EH (cell line): ENCODE measurements around the gene AGBL1.

Experiments used
- DNase-seq: peaks from one replicate; pipeline ENCODE4 v3.0.0-alpha.2; 2015; ENCODE audit warnings: low read depth

AGBL1 gene

DNA sequence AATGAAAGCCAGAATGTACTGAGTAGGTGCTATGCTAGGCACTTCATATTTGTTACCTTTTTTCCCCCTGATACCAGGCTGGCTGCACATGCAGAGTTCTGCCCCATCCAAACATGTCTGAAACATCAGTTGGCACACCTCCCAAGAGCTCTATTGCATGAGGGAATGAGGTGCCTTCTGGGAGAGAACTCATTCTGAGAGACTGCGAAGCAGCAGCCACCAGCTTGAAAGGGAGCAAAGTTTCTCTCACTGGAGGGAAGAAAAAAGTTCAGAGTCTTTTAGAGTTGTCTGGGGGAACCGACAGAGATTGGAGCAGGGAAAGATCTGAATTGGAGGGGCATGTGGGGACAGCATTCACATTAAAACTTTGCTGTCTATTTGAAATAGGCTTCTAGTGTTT is 84.1 kb downstream of the AGBL1 start:
- no peak for DNase-seq

DNA sequence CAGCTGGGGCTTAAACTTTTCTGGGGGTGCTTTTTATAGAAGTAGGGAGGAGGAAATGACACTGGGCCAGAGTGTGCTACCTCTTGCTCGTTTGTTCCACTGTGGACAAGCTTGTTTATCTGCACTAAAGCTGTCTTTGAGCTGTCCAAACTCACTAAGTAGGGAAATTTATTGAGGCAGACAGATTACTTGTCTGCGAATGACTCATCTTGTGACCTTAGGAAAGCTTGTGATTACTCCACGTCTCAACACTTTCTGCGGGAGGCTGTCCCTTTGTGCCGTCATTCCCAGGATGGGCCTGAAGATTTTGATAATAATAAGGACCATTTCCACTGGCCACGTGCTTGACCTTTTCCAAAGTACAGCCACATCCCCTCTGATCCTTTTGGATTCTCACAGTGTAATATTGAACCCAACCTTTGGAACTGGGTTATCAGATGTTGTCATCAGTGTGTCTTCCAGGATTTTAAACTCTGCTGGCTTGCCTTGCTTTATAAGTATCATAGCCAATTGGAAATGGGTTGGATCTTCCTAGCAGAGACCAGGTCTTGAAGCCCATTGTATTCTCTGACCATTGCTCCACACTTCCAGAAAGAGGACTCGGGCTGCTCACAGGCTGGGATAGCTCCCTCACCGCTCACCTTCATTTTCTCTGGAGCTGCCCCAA is 84.7 kb downstream of the AGBL1 start:
- DNase-seq: no peak

DNA sequence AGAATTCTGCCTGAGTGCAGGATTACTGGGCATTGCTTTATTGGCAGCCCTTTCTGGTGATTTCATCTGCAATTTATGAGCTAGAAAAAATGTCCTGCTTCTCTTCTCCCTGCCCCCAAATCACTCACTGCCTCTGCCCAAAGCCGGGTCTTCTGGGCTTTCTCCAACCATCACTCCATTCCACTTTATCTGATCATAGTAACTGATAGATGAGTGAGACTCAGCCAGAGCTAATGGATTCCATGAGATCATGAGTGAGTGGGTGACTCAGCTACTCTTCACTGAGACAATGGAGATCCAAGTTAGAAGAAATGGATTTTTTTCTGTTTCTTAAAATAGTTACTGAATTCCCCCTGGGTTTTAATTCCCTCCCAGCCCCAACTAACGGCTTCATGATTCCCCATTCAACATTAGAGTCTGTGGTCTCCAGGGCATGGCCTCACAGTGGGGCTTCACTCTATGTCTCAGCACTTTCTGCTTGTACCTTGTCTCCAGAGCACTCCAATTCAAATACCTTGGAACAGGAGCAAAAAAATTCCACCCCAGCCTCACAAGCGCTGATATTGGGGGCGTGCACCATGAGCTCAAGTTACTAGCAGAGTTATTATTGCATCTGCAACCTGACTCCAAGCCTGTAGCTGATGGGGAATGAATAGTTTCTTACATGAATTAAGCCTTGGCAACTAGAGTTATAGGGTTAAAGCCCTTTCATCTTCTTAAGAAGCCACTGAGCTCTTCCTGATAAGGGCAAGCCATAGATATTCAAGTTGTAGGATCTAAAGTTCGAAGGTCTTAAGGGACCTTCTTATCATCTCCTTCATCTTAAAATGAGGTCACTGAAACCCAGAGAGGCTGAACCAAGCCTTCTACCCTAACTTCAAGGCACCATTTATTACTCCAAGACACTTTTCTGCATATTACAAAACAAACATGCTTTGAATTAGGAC is 85.9 kb downstream of the AGBL1 start:
- no peak for DNase-seq

- no peak for DNase-seq
These were observed 88.2 kb downstream of the AGBL1 start for GRCh38 chr15:86167841-86168240.

DNA sequence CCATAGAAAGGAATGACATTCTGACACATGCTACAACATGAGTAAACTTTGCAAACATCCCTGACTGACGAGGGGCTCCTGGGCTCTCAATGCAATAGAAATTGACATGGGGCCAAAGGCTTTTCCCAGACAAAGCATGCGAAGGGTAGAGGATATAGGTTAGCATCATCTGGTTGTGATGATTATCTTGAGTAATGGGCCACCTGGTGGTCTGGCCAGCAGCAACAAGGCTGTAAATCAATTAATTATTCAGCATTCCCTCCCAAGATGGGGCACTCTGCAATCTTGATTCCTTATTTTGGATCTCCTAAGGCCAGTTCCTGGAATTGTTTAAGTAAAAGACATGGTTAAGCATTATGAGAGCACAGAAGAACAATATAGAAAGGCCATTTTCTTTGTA is 99.2 kb downstream of the AGBL1 start:
- DNase-seq: no peak

DNA sequence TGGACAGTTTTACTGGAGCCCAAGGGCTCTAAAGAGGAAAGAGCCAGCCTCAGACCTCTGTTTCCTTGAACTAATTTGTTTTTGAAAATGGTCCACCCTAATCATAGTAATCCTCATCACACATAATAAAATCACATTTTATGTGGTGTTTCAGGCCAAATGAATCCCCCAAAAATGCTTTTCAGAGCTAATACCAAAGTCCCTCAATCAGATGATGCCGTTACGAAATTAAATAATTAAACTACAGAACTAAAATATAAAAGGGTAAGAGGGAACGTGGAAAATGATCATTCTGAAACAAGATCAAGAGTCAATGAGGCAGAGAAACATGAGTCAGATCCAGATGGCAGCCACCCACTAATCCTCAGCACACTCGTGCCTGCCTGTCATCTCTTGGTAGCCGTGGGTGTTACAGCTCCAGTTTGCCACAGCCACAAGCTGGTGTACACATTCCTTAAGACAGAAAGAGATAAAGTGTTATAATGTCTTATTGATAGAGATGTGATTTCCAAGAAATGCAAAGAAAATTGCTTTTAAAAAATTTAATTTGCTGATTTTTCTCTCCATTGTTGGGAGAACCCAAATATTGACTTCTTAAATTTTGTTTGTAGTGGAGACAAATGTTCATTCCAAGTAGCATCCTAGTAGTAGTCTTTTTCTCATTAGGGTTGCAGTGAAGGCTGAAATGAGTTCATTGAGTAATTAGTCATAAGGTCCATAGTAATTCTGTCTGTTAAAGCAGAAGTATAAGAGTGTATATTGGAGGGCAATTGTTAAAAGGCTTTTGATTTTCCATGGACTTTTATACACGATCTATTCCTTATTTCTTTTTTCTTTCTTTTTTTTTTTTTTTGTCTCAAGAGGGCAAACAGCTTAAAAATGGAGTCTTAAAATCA is 104.2 kb downstream of the AGBL1 start:
- no peak for DNase-seq

DNA sequence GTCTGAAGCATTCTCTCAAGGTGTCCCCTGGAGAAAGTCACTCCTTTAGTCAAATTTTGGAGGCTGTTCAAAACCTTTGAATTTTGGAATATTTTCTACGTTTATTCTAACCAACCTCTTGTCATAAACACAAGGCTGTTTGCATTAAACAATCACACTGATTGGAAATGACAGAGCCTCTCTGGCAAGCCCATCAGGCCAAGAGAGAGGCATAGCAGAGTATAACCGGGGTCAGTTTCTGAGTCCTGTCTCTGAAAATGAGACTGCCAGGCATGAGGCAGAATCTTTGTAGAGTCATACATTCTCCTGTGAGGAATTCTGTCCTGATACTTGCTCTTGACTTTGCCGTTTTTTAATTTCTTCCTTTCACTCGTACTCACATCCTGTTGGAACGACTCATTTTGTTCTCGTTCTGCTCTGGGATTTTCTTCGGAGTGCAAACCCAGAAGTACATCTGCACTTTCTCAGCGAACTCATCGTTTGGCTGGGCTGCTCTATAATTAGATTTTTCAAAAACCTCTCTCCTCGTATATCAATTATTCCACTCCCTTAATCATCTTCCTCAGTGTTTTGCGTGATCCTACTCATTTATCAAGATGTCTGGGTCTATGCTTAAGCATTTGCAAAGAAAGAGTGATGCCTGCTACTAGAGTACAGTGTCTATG is 114.2 kb downstream of the AGBL1 start:
- no peak for DNase-seq

DNA sequence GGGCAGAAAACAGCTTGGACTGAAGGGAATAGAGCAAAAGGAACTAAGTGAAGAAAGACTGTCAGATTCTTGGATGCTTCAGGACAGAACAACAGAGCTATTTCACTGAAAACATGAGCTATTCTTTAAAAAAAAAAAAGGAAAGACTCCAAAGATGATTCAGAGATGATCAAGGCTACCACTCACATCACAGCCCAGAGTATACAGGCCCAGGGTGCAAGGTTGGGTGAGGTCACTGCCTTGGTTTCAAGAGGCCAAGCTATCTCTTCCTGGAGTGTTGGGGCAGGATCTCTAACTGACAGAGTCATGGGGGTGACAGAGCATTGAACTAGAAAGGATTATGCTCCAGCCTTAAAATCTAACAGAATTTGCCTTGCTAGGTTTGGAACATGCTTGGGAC is 118.1 kb downstream of the AGBL1 start:
- no peak for DNase-seq

DNA sequence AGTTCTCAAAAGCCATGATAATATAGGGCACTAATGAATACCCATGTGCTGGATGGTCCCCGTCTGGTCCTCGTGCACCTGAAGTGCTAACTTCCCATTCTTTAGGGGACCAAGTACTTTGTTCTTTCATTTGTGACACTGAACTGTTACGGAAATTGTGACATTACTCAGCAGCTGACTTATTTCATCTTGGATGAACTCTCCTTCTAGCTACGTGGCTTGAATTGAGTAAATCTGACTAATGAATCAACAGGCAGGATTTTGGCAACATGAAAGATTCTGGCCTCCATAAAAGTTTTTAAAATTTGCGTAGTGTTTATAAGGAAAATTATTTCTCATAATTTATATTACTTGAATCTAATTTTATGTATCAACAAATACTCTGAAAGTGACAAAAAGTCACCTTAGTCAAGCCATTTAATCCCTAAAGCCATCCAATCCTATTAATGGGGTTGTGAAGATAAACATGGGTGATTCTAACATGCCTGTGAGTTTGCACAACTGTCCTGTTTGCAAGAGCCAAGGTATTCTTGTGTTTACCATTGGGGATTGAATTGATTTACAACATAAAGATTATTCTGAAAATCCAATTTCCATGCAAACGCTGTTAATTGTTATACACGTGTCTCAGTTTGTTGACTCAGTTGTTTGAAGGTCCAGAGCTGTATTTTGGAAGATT is 119.9 kb downstream of the AGBL1 start:
- DNase-seq: no peak

- no peak for DNase-seq
These were observed 121.8 kb downstream of the AGBL1 start for GRCh38 chr15:86201313-86202008.

- no peak for DNase-seq
These were observed 123.8 kb downstream of the AGBL1 start for GRCh38 chr15:86203462-86203861.

- DNase-seq: no peak
These were observed 125.4 kb downstream of the AGBL1 start for GRCh38 chr15:86205096-86205495.

GRCh38 chr15:86213420-86213819 is 133.7 kb downstream of the AGBL1 start:
- DNase-seq: no peak

DNA sequence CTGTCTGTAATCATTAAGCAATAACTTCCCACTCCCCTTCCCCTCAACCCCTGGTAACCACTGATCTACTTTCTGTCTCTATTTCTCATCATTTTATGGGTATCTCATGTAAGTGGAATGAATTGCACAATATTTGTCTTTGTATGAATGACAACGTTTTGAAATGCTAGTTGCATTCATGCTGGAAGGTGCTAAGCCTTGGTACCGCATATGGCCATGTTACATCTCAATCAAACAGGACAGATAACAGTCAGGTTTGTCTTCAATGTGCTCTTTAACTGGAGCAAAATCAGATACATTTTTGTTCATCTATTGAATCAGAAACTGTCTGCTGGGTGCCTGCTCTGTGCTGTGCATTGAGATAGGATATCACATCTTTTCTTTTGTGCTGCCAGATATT is 134.2 kb downstream of the AGBL1 start:
- no peak for DNase-seq

DNA sequence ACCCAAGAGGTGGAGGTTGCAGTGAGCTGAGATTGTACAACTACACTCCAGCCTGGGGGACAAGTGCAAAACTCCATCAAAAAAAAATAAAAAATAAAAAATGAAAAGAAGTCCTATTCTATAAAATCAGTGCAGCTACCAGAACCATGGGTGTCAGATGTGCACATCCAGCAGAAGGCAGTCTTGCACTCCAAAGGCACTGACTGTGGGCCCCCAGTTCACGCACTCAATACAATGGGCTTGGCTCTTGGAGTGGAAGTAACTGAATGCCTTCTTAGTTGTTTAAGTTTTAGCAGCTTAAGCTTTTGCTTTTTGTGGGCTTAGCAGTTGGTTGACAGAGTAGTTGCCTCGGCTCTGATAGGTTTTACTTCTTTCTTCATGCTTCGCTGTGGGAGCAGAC is 141.4 kb downstream of the AGBL1 start:
- DNase-seq: no peak

GRCh38 chr15:86229306-86229705 is 149.6 kb downstream of the AGBL1 start:
- DNase-seq: no peak

GRCh38 chr15:86229936-86230335 is 150.3 kb downstream of the AGBL1 start:
- DNase-seq: no peak

DNA sequence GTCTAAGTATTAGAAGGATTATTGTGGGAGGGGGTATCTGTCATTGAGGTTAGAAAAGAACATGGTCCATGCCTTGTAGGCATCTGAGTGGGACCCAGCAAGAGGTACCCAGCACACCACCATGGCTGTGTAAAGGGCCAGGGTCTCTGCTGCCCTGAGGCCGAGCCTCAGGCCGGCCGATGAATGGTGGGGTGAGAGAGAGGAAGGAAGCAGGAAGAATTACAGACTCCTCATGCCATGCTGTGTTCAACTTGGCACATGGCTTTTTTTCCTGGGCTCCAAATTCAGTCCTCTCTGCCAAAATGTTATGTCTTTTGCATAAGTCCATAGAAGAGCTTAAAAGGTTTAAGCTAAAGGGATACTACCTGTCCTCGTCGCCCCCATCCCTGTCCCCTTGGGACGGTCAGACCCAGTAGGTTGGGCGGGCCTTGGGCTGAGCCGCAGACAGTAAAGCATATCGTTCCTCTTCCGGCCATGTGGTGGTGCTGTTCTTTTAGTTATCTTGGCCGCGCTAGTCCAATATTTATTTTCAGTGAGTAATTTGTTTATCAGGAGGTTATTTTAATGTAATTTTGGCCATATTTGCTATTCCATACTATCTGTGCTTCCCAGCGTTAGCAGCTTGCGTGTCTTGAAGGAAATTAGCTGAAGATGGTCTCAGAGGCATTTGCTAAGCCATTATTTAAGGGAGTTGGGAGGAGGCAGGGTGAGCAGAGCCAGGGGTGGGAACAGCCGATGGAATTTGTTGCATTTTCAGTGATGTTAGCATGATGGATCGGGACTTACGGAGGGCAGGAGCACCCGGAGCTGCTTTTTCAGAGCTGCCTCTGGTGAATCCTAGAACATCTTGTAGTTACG is 152.4 kb downstream of the AGBL1 start:
- DNase-seq: no peak

DNA sequence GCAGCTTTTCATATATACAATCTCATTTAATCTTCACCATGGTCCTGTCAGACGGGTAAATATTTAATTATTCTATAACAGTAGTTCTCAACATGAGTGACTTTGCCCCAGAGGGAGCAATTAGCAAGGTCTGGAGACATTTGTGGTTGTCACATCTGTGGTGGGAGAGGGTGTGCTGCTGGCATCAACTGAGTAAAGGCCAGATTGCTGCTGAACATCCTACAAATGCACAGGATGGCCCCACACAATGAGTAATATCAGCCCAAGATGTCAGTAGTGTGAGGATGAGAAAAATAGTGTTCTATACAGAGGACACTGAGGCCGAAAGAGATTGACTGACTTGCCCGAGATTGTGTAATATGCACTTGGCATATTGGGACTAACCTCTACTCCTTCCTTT is 156.0 kb downstream of the AGBL1 start:
- DNase-seq: no peak
